Measurements from ENCODE around the gene CFC1B. TPM values are rescaled to one million over a fixed set of nuclear protein-coding genes. Genes with fewer than 3 reads are reported as not detected.
"Not testable (repeated sequence)": the region's sequence is repeated elsewhere in the genome, so short reads cannot be mapped to it uniquely, and the experiment has no call there.

CFC1B gene
- total RNA-seq (2014; rRNA removed; shearing (Covaris generic)), result not detected in 2 replicates
- polyA plus RNA-seq (2014; cell fraction: nucleus; rRNA removed), result not detected in 2 replicates

- DNase-seq (ENCODE audit: extremely low read depth, low read depth), result not testable (repeated sequence)
These were observed at the start of gene CFC1B for GRCh38 chr2:130520992-130521391. CFC1B (plus strand) TSS chr2:130521222; CDS start chr2:130521485, 263 bp downstream.

GRCh38 chr2:130491073-130491472 lies 29.9 kb upstream of the CFC1B start:
- not testable (repeated sequence) for DNase-seq (ENCODE audit: extremely low read depth, low read depth)

GRCh38 chr2:130509228-130509627 lies 11.8 kb upstream of the CFC1B start, which contains the start of gene POTEI:
POTEI (minus strand) TSS chr2:130509328; CDS start chr2:130509235, 93 bp downstream.
- not testable (repeated sequence) for DNase-seq (ENCODE audit: extremely low read depth, low read depth)

- DNase-seq (ENCODE audit: extremely low read depth, low read depth), result not testable (repeated sequence)
These were observed 9.9 kb upstream of the CFC1B start for GRCh38 chr2:130510807-130511746.

GRCh38 chr2:130511747-130512451 lies 9.1 kb upstream of the CFC1B start:
- not testable (repeated sequence) for DNase-seq (ENCODE audit: extremely low read depth, low read depth)

GRCh38 chr2:130518516-130519106 lies 2.4 kb upstream of the CFC1B start:
- DNase-seq (ENCODE audit: extremely low read depth, low read depth), result not testable (repeated sequence)

GRCh38 chr2:130522390-130522789 lies 1.4 kb downstream of the CFC1B start:
- DNase-seq (ENCODE audit: extremely low read depth, low read depth), result not testable (repeated sequence)

GRCh38 chr2:130527365-130527967 lies 6.4 kb downstream of the CFC1B start:
- not testable (repeated sequence) for DNase-seq (ENCODE audit: extremely low read depth, low read depth)

GRCh38 chr2:130529545-130529944 lies 8.5 kb downstream of the CFC1B start:
- not testable (repeated sequence) for DNase-seq (ENCODE audit: extremely low read depth, low read depth)

GRCh38 chr2:130530212-130530611 lies 9.2 kb downstream of the CFC1B start:
- not testable (repeated sequence) for DNase-seq (ENCODE audit: extremely low read depth, low read depth)

GRCh38 chr2:130531225-130531624 lies 10.2 kb downstream of the CFC1B start:
- not testable (repeated sequence) for DNase-seq (ENCODE audit: extremely low read depth, low read depth)

- DNase-seq (ENCODE audit: extremely low read depth, low read depth), result not testable (repeated sequence)
These were observed 10.7 kb downstream of the CFC1B start for GRCh38 chr2:130531672-130532071.

- not testable (repeated sequence) for DNase-seq (ENCODE audit: extremely low read depth, low read depth)
These were observed 15.6 kb downstream of the CFC1B start for GRCh38 chr2:130536654-130537053.

GRCh38 chr2:130538271-130538670 lies 17.2 kb downstream of the CFC1B start:
- not testable (repeated sequence) for DNase-seq (ENCODE audit: extremely low read depth, low read depth)

GRCh38 chr2:130542789-130543188 lies 21.8 kb downstream of the CFC1B start:
- not testable (repeated sequence) for DNase-seq (ENCODE audit: extremely low read depth, low read depth)

- DNase-seq (ENCODE audit: extremely low read depth, low read depth), result not testable (repeated sequence)
These were observed 22.9 kb downstream of the CFC1B start for GRCh38 chr2:130543785-130544528.

- DNase-seq (ENCODE audit: extremely low read depth, low read depth), result not testable (repeated sequence)
These were observed 24.0 kb downstream of the CFC1B start for GRCh38 chr2:130544978-130545377.

GRCh38 chr2:130548418-130548817 lies 27.4 kb downstream of the CFC1B start:
- not testable (repeated sequence) for DNase-seq (ENCODE audit: extremely low read depth, low read depth)

GRCh38 chr2:130549475-130549874 lies 28.5 kb downstream of the CFC1B start:
- not testable (repeated sequence) for DNase-seq (ENCODE audit: extremely low read depth, low read depth)

Measured in NCI-H460 (cell line).